GM21381 (cell line): ENCODE data around the gene FOLR2.
"Not testable (repeated sequence)": the region's sequence is repeated elsewhere in the genome, so short reads cannot be mapped to it uniquely, and the experiment has no call there.

Experiments used
- ATAC-seq: cut with Tn5 transposase; IDR thresholded peaks from one replicate; pipeline ENCODE4 v1.9.1; 2021; ENCODE audit warnings: mild to moderate bottlenecking, moderate library complexity; ENCODE audit not compliant: unreplicated experiment

Gene FOLR2

DNA sequence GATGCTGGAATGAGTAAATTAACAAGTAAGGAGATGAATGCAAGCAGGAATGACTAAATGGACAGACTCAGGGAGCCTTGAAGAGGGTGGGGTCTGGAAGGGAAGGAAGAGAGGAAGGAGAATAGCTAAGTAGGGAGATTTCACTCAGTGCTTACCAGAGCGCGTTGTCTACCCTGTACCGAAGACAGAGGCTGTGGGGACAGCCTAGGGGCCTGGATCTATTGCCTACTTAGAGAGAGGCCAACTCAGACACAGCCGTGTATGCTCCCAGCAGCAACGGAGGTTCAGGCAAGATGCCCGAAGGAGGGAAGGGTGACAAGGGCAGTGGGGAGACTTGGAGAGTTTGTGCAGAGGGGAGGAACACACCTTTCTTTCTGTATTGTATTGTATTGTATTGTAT lies at the start of gene FOLR2:
FOLR2 (plus strand) TSS at position 157 of the 400 bp plus-strand sequence. CDS start 1,791 bp downstream, outside the sequence.
- ATAC-seq, result no peak

GRCh38 chr11:72169046-72169555 lies 47.5 kb upstream of the FOLR2 start:
- not testable (repeated sequence) for ATAC-seq

DNA sequence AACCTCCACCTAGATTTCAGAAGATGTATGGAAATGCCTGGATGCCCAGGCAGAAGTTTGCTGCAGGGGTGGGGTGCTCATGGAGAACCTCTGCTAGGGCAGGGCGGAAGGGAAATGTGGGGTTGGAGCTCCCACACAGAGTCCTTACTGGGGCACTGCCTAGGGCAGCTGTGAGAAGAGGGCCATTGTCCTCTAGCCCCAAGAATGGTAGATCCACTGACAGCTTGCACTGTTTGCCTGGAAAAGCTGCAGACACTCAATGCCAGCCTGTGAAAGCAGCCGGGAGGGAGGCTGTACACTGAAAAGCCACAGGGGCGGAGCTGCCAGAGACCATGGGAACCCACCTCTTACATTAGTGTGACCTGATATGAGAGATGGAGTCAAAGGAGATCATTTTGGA lies 46.8 kb upstream of the FOLR2 start:
- ATAC-seq, result not testable (repeated sequence)

- ATAC-seq, result not testable (repeated sequence)
Measured at GRCh38 chr11:72172043-72172442, 44.6 kb upstream of the FOLR2 start.

DNA sequence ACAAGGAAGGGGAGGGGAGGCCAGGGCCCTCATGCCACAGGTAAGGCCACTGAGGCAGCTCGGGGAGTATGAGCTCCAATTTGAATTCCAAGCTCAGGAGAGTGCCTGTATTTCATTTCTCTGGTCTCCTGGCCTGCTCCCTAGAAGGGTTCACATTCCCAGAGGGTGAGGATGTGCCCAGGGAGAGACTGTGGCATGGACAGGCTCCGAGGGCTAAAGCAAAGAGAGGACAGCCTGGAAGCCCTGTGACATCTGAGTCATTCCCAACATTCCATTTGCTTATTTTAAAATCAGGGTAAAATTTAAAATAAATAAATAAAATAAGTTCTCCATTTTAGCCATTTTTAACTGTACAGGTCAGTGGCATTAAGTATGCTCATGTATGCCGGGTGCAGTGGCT lies 43.3 kb upstream of the FOLR2 start:
- no peak for ATAC-seq

- ATAC-seq, result no peak
Measured at GRCh38 chr11:72174302-72175070, 42.1 kb upstream of the FOLR2 start.

- ATAC-seq, result no peak
Measured at GRCh38 chr11:72177656-72178055, 38.9 kb upstream of the FOLR2 start.

DNA sequence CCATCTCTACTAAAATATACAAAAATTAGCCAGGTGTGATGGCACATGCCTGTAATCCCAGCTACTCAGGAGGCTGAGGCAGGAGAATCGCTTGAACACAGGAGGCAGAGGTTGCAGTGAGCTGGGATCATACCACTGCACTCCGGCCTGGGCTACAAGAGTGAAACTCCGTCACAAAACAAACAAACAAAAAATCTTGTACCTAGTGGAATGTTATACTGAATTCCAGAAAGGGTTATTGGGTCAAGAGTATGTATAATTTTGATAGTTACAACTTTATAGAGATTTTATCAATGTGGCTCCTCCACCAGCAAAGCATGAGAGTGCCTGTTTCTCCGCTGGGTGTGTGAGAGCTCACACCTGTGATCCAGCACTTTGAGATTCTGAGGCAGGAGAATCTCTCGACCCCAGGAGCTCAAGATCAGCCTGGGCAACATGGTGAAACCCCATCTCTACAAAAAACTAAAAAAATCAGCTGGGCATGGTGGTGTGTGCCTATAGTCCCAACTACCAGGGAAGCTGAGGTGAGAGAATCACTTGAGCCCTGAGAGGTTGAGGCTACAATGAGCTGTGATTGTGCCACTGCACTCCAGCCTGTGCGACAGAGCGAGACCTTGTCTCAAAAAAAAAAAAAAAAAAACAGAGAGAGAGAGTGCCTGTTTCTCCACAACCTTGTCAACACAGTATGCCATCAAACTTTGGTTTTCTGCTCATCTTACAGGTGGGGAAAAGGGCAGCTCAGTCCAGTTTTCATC lies 37.4 kb upstream of the FOLR2 start:
- no peak for ATAC-seq

DNA sequence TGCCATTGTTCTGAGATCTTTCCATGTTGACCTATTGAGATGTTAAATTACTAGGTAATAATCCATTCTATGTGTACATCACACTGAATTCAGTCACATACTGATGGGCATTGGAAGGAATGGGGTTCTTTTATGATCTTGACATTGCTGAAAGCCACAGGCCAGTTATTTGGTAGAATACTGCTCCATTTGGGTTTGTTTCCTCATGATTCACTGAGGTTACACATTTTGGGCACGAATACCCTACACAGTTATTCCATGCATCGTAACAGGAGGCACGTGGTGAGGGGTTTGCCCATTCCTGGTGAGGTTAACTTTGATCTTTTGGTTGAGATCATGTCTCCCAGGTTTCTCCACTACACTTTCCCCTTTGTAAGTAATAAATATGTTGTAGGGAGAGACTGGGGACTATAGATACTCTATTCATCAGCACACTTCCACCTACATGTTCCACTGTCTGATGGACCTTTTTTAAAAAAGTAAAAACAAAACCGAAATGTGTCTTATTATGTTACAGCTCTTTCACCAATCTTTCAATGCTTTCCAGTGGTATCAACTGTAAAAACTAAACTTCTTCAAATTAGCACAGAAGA lies 36.7 kb upstream of the FOLR2 start:
- no peak for ATAC-seq

DNA sequence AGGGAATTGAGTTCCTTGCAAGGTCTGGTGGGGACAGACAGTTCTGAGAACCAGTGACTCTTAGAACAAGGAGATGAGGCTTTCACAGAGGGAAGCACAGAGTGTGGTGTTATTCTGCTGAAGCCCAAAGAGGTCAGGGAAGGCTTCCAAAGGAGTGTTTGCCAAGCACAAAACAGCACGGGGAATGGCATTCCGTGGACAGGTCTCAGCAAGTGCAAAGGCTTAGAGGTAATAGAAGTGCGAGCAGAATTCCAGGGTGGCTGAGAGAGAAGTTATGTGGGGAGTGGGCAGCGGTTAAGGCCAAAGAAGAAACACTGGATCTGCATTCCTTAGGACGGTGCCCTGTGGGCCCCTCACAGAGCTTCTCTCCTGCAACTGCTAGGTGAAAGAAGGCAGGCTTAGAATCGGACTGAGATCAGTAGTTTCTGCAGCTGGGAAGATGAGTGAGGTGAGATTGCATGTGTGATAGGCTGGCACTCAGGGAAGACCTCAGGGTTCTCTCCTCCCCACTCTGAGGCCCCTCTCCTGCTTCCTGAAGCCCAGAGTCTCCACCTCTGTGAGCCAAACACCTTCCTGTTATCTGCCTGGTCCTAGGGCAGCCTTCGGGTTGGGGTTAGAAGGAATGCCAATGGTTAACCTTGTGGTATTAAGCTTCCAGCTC lies 35.6 kb upstream of the FOLR2 start:
- ATAC-seq, result not testable (repeated sequence)

DNA sequence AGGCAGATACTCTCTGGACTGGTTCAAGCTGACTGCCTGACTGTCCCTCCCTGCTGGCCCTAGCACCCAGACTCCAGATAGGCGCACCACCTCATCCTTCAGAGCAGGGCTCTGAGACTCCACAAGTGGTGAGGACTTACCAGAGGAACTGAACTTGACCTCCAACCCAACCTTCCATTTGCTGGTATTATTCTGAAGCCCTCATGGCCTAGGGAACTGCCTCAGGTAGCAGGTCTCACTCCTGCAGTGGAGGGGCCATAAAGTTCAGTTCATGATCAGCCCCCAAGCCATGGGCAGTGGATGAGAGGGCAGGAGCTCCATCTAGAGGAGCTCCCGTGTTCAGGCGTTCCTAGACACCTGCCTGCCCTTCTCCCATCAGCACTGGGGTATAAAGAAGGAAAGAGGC lies 35.0 kb upstream of the FOLR2 start:
- ATAC-seq, result not testable (repeated sequence)

GRCh38 chr11:72188267-72188666 lies 28.3 kb upstream of the FOLR2 start:
- ATAC-seq, result no peak

DNA sequence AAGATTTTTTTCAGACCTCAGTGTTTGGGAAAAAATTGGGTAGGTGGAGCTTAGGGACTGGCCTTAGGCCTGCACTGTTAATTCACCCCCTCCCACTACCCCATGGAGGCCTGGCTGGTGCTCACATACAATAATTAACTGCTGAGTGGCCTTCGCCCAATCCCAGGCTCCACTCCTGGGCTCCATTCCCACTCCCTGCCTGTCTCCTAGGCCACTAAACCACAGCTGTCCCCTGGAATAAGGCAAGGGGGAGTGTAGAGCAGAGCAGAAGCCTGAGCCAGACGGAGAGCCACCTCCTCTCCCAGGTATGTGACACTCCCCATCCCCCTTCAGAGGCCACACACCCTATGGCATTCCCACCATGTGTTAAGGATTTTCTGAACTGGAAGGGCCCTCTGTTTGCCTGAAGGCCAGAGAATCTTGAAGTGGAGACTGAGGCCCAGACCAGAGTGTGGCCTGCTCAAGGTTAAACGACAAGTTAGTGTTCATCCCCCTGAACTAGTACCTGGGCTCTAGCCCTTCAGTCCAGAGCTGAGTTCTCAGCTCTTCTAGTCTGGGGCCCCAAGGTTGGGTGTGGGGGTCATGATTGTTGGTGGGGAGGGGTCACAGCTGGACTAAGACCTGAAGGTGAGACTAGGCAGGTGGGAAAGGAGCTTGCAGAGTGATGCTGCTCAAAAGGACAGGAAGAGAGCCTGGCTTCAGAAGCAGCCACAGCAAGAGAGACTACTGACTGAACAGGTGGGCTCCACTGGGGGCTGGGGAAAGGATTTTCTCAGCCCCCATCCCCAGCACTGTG lies 26.9 kb upstream of the FOLR2 start:
- ATAC-seq, result no peak

DNA sequence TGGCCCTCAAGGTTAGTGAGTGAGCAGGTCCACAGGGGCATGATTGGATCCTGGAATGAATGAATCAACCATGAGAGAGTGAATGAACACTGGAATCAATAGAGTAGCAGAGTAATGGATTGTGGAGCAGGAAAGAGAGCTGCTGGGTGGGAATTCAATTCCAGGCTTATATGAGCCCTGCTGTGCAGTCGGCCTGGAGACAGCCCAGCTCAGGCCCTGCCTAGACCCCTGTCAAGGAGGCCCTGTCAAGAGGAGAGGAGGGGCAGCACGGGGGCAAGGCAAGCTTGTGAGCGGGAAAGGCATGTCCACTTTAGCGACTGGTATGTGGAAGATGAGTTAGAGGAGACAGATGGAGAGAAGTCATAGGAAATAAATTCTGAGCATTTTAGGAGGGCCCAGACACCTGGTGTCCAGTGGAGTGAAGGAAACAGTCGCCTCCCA lies 25.9 kb upstream of the FOLR2 start:
- no peak for ATAC-seq

DNA sequence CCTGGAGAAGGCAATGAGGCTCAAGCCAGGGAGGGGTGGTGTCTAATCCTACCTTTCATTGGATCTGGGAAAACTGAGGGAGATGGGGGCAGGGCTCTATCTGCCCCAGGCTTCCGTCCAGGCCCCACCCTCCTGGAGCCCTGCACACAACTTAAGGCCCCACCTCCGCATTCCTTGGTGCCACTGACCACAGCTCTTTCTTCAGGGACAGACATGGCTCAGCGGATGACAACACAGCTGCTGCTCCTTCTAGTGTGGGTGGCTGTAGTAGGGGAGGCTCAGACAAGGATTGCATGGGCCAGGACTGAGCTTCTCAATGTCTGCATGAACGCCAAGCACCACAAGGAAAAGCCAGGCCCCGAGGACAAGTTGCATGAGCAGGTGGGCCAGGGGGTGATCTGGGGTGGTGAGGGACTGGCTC lies 24.6 kb upstream of the FOLR2 start, which contains the start of gene FOLR1:
FOLR1 (plus strand) TSS at position 180 of the 421 bp plus-strand sequence; CDS start at position 214, 34 bp downstream.
- ATAC-seq, result no peak

- ATAC-seq, result no peak
Measured at GRCh38 chr11:72195518-72196270, 20.9 kb upstream of the FOLR2 start.

DNA sequence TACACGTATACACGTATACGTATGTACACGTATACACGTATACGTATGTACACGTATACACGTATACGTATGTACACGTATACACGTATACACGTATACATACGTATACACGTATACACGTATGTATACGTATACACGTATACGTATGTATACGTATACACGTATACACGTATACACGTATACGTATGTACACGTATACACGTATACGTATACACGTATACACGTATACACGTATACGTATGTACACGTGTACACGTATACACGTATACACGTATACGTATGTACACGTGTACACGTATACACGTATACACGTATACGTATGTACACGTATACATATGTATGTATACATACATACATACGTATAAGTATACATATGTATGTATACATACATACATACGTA lies 15.1 kb upstream of the FOLR2 start:
- not testable (repeated sequence) for ATAC-seq

- ATAC-seq, result no peak
Measured at GRCh38 chr11:72202571-72202970, 14.0 kb upstream of the FOLR2 start.

DNA sequence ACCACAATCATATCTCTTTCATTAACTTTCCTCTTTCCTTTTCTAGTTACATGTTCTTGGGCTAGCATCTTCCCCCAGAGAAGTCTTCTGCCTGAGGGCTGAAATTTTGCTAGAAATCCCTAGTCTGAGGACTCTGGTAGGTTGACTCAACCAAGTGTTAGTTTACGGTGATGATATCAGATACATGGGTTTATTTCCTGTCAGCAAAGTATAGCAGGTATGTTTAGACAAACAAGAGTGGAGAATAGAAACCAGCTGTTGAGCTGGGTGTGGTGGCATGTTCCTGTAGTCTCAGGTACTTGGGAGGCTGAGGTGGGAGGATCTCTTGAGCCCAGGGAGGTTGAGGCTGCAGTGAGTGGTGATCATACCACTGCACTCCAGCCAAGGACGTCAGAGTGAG lies 13.4 kb upstream of the FOLR2 start:
- no peak for ATAC-seq
